ENCODE measurements around the gene MAPT.

DNA sequence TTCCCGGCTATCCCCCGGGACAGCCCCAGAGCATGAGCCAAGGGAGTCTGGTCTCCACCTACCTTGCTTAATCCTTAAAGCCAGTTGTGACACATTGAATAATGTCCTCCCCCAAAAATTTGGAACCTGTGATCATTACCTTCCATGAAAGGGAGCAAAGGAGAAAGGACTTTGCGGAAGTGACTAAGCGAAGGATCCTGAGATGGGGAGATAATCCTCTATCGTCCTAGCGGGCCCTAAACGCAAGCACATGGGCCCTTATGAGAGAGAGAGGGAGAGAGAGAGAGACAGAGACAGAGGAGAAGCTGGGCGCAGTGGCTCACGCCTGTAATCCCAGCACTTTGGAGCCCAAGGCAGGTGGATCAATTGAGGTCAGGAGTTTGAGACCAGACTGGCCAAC, 40.1 kb upstream of the MAPT start:
- TF ChIP-seq, protein P1, sequence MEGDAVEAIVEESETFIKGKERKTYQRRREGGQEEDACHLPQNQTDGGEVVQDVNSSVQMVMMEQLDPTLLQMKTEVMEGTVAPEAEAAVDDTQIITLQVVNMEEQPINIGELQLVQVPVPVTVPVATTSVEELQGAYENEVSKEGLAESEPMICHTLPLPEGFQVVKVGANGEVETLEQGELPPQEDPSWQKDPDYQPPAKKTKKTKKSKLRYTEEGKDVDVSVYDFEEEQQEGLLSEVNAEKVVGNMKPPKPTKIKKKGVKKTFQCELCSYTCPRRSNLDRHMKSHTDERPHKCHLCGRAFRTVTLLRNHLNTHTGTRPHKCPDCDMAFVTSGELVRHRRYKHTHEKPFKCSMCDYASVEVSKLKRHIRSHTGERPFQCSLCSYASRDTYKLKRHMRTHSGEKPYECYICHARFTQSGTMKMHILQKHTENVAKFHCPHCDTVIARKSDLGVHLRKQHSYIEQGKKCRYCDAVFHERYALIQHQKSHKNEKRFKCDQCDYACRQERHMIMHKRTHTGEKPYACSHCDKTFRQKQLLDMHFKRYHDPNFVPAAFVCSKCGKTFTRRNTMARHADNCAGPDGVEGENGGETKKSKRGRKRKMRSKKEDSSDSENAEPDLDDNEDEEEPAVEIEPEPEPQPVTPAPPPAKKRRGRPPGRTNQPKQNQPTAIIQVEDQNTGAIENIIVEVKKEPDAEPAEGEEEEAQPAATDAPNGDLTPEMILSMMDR (IDR thresholded peaks at IDR 0.05), result no peak
- TF ChIP-seq EZH2 (IDR thresholded peaks at IDR 0.05) (no peak), EZH2phosphoT487 (IDR thresholded peaks at IDR 0.05) (no peak)
